ENCODE measurements around the gene EGFLAM.

Gene EGFLAM

GRCh38 chr5:38452201-38452600 is 193.8 kb downstream of the EGFLAM start:
- DNase-seq: no peak

DNA sequence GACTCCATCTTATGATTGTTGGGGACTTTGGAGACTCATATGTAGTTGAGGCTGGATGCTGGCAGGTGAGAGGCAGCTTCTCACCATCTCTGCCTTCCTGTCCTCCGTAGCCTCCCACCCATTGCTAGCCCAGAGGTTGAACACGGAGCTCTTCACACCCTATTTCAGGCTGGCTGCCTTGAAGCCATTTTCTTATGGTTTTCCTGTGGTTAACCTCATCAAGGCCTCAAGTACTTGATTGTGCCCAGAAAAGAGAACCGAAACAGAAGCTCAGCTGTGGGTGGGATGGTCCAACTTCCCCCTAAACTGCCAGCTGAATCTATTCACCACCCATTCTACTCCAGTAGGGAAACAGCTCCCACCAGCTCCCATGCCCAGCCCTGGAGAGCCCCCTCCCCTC is 195.1 kb downstream of the EGFLAM start:
- DNase-seq: no peak

DNA sequence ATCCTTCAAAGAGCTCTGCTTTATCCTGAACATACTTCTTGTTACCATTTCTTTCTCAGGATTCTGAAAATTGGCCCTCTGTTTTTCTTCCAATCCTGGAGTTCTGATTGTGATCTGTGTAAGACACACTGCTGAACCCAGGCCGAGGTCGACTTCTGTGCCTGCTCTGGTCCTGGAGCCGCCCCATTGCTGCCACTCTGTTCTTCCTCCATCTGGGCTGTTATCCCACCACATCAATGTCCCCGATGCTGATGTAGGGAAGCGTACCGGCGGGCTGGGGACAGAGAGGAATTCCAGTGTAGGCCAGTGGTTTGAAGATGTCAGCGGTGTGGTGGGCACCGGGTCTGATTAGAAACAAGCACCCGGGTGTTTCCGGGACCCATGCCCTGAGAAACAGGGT is 195.6 kb downstream of the EGFLAM start:
- no peak for DNase-seq

DNA sequence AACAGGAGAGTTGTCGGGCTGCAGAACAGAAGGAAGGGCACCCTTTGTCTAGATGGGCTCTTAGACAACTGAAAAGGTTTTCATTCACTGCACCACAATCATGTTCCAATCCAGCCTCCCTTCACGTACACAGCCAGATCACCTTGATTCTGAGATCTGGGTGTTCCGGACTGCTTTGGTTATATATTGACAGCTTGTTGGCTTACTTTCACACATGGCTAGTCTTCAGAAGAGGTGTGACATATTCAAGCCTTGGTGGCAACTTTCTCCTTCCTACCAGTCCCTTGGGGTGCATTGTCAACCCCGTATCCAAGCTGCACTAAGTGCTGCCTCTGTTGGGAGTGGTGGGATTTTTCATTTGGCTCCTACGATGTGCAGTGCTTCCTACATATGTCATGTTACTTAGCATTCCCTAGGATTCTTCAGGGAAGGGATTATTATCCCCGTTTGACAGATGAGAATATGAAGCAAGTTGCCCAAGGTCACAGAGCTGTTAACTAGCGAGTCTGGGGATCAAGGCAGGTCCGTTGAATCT is 197.5 kb downstream of the EGFLAM start:
- no peak for DNase-seq

GRCh38 chr5:38456657-38457399 is 198.5 kb downstream of the EGFLAM start:
- DNase-seq: no peak

GRCh38 chr5:38458174-38458573 is 199.8 kb downstream of the EGFLAM start:
- no peak for DNase-seq

- no peak for DNase-seq
Observed at GRCh38 chr5:38462976-38463633, 204.7 kb downstream of the EGFLAM start.

DNA sequence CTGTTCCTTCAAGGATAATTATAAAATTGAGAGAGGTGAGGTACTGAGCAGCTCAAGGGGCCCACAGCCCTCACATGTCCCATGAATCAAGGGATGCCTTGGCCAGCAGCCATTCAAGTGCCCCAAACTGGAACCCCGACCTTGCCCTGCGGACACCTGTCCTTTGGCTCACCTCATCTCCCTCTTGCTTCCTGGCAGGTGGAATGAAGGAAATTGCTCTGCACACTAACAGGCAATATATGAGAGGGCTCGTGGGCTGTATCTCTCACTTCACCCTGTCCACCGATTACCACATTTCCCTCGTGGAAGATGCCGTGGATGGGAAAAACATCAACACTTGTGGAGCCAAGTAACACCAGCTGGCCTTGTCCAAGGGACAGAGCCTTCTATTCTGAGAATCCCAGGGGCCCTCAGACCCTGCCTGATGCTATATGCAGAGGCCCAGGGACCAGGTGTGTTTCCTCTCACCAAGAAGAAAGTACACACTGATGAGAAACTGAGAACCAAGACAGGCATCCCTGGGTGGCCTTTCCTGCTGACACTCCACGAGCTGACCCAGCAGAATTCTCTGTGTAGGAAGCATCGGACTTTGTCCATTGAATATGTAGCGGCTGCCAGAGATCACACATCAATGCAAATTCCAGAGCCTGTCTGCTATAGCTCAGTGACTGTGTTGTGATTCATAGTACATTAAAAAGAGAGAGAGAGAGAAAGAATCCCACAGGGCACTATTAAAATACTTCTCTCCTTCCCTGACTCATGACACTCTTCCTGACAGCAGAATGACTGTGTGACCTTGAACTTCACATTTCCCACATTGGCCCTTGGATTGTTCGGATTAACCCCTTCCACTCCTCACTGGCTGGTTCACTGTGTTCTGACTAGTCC is 205.5 kb downstream of the EGFLAM start:
- no peak for DNase-seq

DNA sequence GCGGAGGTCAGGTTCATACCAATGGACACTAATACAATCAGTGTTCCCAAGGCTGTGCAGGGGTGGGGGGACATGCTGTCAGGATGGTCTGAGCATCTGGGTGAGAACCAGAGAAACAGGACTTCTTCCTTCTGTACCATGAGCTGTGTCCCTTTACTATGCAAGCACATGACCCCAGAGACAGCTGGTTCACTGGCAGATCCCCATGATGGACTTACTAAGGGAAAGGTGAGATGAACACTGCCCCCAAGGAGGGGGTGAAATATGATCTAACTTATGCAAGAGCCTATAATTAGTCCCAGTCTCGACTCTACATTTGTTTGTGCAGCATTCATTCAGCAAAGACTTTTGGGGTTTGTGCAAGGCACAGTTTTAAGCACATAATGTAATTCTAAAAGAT is 206.7 kb downstream of the EGFLAM start:
- DNase-seq: peak; percentile 66

DNA sequence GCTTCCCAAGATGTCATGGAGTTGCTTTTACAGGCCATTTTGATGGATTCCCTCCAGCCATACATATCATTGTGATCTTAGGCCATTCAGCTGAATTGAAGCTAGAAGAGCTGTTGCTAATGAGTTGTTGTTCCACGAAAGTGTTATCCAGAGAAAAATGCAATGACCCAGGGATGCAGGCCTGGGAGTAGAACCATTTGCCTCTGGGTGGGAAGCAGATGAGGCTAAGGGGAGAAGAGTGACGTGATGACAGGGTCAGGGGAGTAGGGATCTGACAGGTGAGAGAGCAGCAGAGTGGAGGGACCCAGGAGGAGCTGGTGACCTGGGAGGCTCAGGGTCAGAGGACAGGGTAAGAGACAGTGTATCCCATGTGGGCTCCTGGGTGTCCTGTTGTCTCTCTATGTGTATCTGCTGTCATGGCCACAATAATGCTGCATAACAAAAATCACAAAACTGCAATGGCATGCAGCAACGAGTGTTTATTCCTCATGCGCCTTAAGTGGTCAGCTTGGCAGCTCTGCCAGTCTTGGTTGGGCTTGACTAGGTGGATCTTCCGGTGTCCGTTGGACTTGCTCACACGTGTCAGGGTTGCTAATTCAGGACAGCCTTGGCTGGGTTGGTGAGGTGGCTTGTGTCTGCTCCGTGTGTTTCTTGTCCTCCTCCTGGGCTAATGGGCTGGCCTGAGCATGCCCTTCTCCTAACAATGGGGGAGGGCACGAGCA is 207.5 kb downstream of the EGFLAM start:
- DNase-seq: no peak

DNA sequence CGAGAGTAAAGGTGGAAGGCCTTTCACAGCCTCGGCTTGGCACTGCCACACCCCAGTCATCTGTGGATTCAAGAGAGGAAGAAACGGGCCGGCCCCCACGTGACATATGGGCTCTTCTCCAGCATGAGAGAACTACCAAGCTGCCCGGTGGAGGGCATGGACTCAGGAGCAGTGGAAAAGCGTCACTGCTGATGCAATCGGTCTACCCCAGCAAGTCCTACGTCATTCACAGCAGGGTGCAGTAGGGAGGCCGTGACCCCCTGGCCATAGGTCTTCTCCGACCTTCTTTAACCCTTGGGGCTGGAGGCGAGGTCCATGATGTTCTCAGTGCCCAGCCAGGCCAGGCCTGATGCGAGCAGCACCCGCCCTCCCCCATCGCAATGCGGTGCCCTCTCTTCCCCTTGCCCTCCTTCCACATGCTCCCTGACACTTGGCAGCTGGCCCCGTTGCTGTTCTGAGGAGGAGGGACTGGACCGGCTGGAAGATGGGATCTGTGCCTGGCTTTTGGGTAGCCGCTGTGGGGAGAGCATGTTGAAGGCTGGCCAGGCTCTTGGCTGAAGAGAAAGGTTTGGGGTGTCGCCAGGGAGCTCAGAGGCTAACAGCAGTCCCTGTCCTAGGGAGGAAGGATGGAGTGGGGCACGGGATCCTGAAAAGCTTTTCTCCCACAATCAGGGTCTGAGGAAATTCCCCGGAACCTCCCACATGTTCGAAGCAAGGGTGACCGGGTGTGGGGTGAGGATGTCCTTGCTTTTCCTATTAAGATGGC is 208.2 kb downstream of the EGFLAM start:
- DNase-seq: no peak

DNA sequence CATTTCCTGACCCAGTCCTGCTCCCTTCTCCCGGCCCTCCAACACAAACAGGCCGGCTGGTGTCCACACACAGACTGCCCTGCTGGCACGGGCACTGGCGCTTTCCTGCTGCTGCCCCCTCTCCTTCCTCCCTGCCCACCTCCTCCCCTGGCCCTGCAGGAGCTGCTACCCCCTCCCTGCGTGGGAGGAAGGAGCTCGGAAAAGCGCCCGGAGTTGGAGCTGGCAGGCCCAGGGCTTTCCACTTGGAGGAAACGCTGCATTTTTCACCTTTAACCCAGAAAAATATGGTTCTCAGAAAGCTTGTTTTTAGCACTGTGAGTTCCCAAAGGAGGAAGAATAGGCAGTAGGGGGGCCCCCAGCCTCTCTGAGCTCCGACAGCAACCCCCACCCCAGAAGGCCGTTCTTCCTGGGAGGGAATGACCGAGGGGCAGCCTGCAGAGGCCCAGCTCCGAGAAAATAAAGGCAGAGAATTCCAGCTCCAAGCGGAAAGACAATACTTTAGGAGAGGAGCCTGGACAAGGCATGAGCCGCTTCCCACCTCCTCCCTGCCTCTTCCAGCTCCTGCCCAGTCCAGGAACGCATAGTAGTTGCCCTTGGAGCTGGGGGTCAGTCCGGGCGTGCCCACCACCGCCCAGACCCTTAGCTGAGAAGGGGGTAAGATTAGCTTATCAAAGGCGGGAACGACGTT is 209.1 kb downstream of the EGFLAM start:
- no peak for DNase-seq

DNA sequence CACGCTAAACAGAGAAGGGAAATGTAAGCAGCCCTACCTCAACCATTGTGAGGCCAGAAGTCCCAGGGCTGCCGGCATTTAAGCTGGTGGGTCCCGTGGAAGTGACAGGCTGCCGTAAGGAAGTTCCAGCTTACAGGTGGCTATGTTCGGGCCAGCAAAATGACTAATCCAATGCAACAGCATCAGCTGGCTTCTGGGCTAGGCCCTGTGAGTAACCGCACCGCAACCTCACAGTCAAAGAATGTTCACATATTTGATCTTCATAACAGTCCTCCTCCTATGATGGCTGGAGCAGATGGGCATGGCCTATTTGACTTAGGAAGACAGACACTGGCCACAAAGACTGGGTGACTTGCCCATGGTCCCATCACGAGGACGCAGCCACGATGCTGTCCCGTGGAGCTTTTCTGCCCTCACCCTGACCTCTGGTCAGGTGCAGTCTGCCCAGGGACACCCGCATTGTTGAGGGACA is 209.9 kb downstream of the EGFLAM start:
- DNase-seq: no peak

DNA sequence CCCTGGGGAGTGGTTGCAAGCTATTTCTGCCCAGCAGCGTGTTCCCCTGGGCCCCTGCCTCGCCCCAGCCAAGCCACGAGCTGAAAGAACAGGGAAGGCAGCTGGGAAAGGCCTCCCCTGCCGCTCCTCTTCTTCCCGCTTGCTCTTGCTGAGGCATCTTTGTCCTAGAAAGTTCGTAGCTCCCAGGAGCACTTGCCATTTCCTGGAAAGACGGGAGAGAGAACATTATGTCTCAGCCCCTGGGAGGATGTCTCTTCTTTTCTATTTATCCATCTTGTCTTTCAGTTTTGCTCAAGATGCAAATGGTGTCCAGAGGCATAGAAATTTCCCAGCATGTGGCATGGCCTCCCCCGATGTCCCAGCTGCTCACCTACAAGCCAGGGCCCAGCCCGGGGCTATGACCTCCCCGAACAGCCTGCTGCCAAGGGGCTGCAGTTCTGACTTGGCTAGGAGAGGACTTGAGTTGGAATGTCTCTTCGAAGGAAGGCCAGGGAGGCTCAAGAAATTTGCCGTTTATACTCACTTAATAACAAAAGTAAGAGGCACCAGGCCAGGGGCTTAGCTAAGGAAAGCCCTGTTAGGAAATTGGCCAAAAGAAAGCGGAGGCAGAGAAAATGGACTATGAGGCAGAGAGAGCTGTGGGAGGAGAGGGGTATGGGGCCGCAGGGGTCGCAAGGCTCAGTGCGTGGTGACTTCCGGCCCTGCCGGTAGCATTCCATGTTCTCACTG is 210.8 kb downstream of the EGFLAM start:
- DNase-seq: no peak

DNA sequence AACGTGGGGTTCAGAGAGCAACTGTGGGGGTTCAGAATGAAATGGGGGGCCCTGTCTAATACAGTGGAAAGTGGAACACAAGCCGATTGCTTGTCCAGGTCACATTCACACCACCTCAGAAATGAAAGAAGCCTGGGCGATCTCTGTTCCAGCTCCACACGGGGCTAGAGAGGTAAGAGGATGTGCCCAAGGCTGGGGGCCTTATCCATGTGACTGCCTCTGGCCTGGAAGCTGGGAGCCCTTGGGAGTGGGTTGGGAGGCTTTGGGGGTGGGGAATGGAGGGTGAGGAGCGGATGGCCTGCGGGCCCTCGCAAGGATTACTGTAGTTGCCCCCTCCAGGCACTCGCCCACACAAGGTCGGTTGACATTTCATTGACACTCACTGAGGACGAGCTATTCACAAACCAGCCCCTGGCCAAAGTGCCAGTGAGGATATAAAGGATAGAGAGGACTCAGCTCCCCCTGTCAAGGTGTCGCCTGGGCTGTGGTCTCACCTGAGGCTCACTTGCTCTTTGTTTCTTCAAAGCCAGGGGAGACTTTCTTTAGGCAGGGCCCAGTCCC is 211.4 kb downstream of the EGFLAM start:
- DNase-seq: no peak

GRCh38 chr5:38471709-38472108 is 213.3 kb downstream of the EGFLAM start:
- no peak for DNase-seq

GRCh38 chr5:38472541-38472940 is 214.2 kb downstream of the EGFLAM start:
- no peak for DNase-seq

- DNase-seq: no peak
Observed at GRCh38 chr5:38473008-38473407, 214.6 kb downstream of the EGFLAM start.

DNA sequence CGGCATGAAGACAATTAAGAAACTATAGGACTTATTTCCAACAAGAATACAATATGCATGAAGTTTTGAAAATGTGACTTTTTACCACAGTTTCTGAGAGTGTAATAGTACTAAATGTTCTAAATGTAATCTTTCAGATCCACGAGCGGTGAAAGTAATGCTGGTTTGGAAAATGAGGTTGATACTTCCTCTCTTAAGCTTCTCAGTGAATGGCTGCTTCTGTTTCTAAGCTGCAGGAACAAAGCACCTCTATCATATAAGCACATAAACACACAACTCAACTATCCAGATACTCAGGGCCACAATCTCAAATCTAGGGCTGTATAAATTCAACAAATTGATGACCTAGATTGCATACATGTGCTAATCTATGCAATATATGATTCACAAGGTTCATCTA is 219.8 kb downstream of the EGFLAM start:
- no peak for DNase-seq

DNA sequence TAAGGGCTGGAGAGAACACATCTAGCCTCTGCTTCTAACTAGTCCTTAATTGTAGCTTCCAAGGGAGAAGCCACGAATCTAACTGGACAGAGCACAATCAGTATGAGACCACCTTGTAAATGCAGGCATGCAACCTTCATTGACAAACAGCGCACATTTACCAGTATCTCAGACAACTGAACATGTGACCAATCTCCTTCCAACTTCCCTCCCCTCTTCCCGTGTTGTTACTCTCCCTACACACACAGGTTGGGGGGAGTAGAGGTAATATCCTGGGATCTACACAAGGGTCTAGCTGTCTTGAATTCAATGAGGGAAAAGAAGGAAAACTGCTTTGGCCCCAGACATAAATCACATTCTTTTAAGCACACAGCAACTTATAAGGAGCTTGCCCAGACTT is 220.5 kb downstream of the EGFLAM start:
- no peak for DNase-seq
